A549 treated with Mapracorat at 1 μM for 4 hours (cell line): Measurements from ENCODE around the gene PRKCD. TPM values are rescaled to one million over a fixed set of nuclear protein-coding genes. Genes with fewer than 3 reads are reported as not detected.

Source experiments
- total RNA-seq: library from RNA; stranded (reverse); fragments of 200-300 nt; extraction: Qiagen RNA extraction; gene quantifications from 5 replicates; pipeline ENCODE4 v1.2.3, GENCODE V29; 2022

PRKCD gene
- 36.4 to 48.1 TPM (median 44.1 TPM) in 5 replicates for total RNA-seq

GRCh38 chr3:53160660-53161449 is at the start of gene PRKCD:
Gene PRKCD, plus strand, starts transcription at chr3:53161209. Its CDS starts 17,214 bp downstream, at chr3:53178423.

GRCh38 chr3:53130179-53131061 is 30.6 kb upstream of the PRKCD start, which contains the start of gene RFT1:
Gene RFT1, minus strand, starts transcription at chr3:53130435. Its CDS starts 35 bp downstream, at chr3:53130400.

Other genes with a start within 250 kb of the PRKCD start
- 7.3 to 9.5 TPM (median 8.2 TPM) in 5 replicates for gene SFMBT1, start 115.1 kb upstream of the PRKCD start, total RNA-seq
- 19.7 to 27.9 TPM (median 27.0 TPM) in 5 replicates for gene RFT1, start 30.8 kb upstream of the PRKCD start, total RNA-seq
- gene TKT, start 94.8 kb downstream of the PRKCD start, total RNA-seq: 1,609 to 2,106 TPM (median 2,016 TPM) in 5 replicates
- 5.7 to 7.7 TPM (median 6.9 TPM) in 5 replicates for gene DCP1A, start 186.3 kb downstream of the PRKCD start, total RNA-seq